HEK293T (cell line): ENCODE results near the gene CALCOCO1.

Experiments
- BHLHE40 ChIP-seq: fragments of 450-650 bp; IDR thresholded peaks from 2 replicates; pipeline ENCODE4 v1.6.1; 2016; ENCODE audit warnings: mild to moderate bottlenecking, moderate library complexity, borderline replicate concordance
- FOXA1 ChIP-seq: fragments of 450-650 bp; IDR thresholded peaks from 2 replicates; pipeline ENCODE4 v1.6.1; 2016; ENCODE audit warnings: mild to moderate bottlenecking
- FOXK2 ChIP-seq: fragments of 450-650 bp; IDR thresholded peaks from 2 replicates; pipeline ENCODE4 v1.6.1; 2016; ENCODE audit warnings: mild to moderate bottlenecking
- FOXM1 ChIP-seq: fragments of 450-650 bp; IDR thresholded peaks from 2 replicates; pipeline ENCODE4 v1.6.1; 2017; ENCODE audit warnings: mild to moderate bottlenecking, borderline replicate concordance
- HDGF ChIP-seq: fragments of 450-650 bp; IDR thresholded peaks from 2 replicates; pipeline ENCODE4 v1.6.1; 2017; ENCODE audit warnings: antibody characterized with exemption, borderline replicate concordance
- PKNOX1 ChIP-seq: fragments of 450-650 bp; IDR thresholded peaks from 2 replicates; pipeline ENCODE4 v1.6.1; 2016
- SP1 ChIP-seq: fragments of 450-650 bp; IDR thresholded peaks from 2 replicates; pipeline ENCODE4 v1.6.1; 2017
- SUZ12 ChIP-seq: fragments of 450-650 bp; IDR thresholded peaks from 2 replicates; pipeline ENCODE4 v1.6.1; 2016; ENCODE audit warnings: mild to moderate bottlenecking
- TARDBP ChIP-seq: fragments of 450-650 bp; IDR thresholded peaks from 2 replicates; pipeline ENCODE4 v1.6.1; 2016
- ZNF384 ChIP-seq: fragments of 450-650 bp; IDR thresholded peaks from 2 replicates; pipeline ENCODE4 v1.6.1; 2016

GRCh38 chr12:53696285-53696654 lies 31.0 kb downstream of the CALCOCO1 start:
- no peak for TF ChIP-seq BHLHE40
- TF ChIP-seq TARDBP, result no peak
- TF ChIP-seq FOXK2, result no peak
- no peak for TF ChIP-seq SUZ12
- no peak for TF ChIP-seq FOXA1
- no peak for TF ChIP-seq SP1
- TF ChIP-seq ZNF384, result no peak
- 0 out of 2 replicates have a peak, but pooled peaks have one; percentile 42 for TF ChIP-seq HDGF
- no peak for TF ChIP-seq FOXM1
- TF ChIP-seq PKNOX1, result peak; percentile 98
